ENCODE data around the gene MRAS. TPM values are rescaled to one million over a fixed set of nuclear protein-coding genes. Genes with fewer than 3 reads are reported as not detected.
A peak's percentile ranks its signal among the peaks of the same experiment; 100 is the strongest.

Gene MRAS
- total and polyA plus RNA-seq, 2 of the 4 experiments (the other 2 are of a cell fraction), result 59.3 to 60.6 TPM

DNA sequence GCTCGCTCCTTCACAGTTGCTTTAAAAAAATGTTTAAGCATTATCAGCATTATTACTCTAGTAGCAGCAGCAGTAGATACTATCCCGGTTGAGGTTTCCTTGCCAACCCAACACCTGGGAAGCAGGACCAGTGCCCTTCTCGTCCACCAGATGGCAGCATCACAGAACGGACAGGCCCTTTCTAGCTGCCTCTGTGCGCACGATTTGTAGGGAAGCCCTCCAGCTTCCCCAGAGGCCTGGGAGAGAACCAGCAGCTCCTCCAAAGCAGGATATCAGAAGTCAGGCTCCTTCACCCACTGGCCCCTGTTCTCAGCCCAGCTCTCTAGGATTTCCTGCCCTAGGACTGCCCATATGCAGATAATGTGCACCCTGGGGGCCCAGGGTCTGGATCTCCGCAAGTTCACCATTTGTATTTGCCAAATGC lies 69.2 kb downstream of the MRAS start:
- Histone ChIP-seq H4K5ac (ENCODE audit: low read depth, low read length) (no peak overlapping the region), H3K14ac (replicated peaks; ENCODE audit: low read depth, low read length) (no peak overlapping the region), H3K27me3 (ENCODE audit: control insufficient read depth, insufficient read depth, low read length) (peaks cover 4% of the 10 kb centered on the region; the same call in 1 of the 2 replicates), H4K20me1 (ENCODE audit: insufficient read depth, low read length) (no peaks in the 10 kb centered on the region), H2AFZ (replicated peaks; ENCODE audit: low read length, poor library complexity) (peak overlapping the region; percentile 59), H3K36me3 (ENCODE audit: control insufficient read depth, insufficient read depth, low read length) (no peaks in the 10 kb centered on the region), H3K18ac (ENCODE audit: low read depth, low read length) (no peak overlapping the region), H2BK15ac (ENCODE audit: low read depth, low read length) (no peak overlapping the region), H3K56ac (ENCODE audit: extremely low read depth, insufficient read depth, low read length) (no peak overlapping the region), H2AK5ac (ENCODE audit: low read depth, low read length) (no peak overlapping the region), H3K4me2 (ENCODE audit: low read depth, low read length) (no peak overlapping the region), H3K4me3 (ENCODE audit: insufficient read depth, low read depth, low read length) (no peak overlapping the region), H3K23ac (ENCODE audit: low read depth, low read length) (no peak overlapping the region), H3K9me3 (ENCODE audit: control insufficient read depth, insufficient read depth, low read length) (peaks cover 2% of the 10 kb centered on the region; the same call in 1 of the 2 replicates), H2BK120ac (ENCODE audit: low read depth, low read length) (no peak overlapping the region), H3K4ac (ENCODE audit: low read depth, low read length) (no peak overlapping the region), H4K91ac (ENCODE audit: insufficient read depth, low read depth, low read length) (no peak overlapping the region), H3K27ac (ENCODE audit: insufficient read depth, low read length) (no peak overlapping the region), H3K9me1 (ENCODE audit: insufficient read depth, low read length) (peaks cover 8% of the 10 kb centered on the region; the same call in 1 of the 2 replicates), H2AK9ac (replicated peaks; ENCODE audit: low read depth, low read length, poor library complexity) (no peak overlapping the region), H3K9ac (ENCODE audit: low read depth, low read length) (no peak overlapping the region), H2BK20ac (ENCODE audit: low read depth, low read length) (no peak overlapping the region), H3K79me1 (ENCODE audit: low read depth in 1 of 2, low read length in 2 of 2) (no peaks in the 10 kb centered on the region), H3K4me1 (ENCODE audit: control insufficient read depth, insufficient read depth, low read length) (peaks cover 8% of the 10 kb centered on the region), H4K8ac (ENCODE audit: low read depth in 2 of 2, low read length in 2 of 2) (no peak overlapping the region), H2BK5ac (ENCODE audit: low read depth, low read length, poor library complexity, severe bottlenecking) (no peak overlapping the region)
- peak; percentile 93 for ATAC-seq (ENCODE audit: low read depth)
- WGBS, 2 experiments (ENCODE audit: extremely low coverage in 2 of 2, insufficient read length in 1 of 2), result 30% methylated on average over 4 of the region's 7 CpGs; no CpG with 5 or more reads in 1 of the 2 experiments
- CTCF ChIA-PET, result interaction anchor here (0.6 to 1.8 kb wide), 14 partner anchors 9 to 936 kb away, joined by 3 to 11 read pairs (median 4); partner anchors contain the start of gene ESYT3
- POLR2A ChIA-PET (ENCODE audit: unreplicated experiment), result interaction anchor here (0.5 kb wide), 1 partner anchor 486 kb away, joined by 3 read pairs; no protein-coding TSS in a partner anchor
- intact Hi-C loops (cut with micrococcal nuclease), result loop anchor here (1.0 to 5.0 kb wide), 5 partner anchors 70 to 506 kb away; partner anchors contain the start of genes CEP70 and MRAS
- dilution Hi-C loops (cut with HindIII; ENCODE audit: low sequenced_read_pairs, unreplicated experiment), result no loop called here
- peak; percentile 87 for TF ChIP-seq SMC3 (IDR thresholded peaks at IDR 0.05; ENCODE audit: low read depth, low read length)
- TF ChIP-seq MAFK (IDR thresholded peaks at IDR 0.05; ENCODE audit: low read depth, low read length), result peak; percentile 40; the same call in 1 of the 2 replicates
- TF ChIP-seq RAD21 (IDR thresholded peaks at IDR 0.05; ENCODE audit: low read length), result peak; percentile 84
- no peak for TF ChIP-seq MAZ (IDR thresholded peaks at IDR 0.05; ENCODE audit: borderline replicate concordance, low read depth, low read length)
- no peak for TF ChIP-seq NFE2L2 (IDR thresholded peaks at IDR 0.05; ENCODE audit: low read depth, low read length)
- TF ChIP-seq, protein P1, sequence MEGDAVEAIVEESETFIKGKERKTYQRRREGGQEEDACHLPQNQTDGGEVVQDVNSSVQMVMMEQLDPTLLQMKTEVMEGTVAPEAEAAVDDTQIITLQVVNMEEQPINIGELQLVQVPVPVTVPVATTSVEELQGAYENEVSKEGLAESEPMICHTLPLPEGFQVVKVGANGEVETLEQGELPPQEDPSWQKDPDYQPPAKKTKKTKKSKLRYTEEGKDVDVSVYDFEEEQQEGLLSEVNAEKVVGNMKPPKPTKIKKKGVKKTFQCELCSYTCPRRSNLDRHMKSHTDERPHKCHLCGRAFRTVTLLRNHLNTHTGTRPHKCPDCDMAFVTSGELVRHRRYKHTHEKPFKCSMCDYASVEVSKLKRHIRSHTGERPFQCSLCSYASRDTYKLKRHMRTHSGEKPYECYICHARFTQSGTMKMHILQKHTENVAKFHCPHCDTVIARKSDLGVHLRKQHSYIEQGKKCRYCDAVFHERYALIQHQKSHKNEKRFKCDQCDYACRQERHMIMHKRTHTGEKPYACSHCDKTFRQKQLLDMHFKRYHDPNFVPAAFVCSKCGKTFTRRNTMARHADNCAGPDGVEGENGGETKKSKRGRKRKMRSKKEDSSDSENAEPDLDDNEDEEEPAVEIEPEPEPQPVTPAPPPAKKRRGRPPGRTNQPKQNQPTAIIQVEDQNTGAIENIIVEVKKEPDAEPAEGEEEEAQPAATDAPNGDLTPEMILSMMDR (conservative IDR thresholded peaks at IDR 0.05; ENCODE audit: low read depth, low read length), result peak; percentile 92
- TF ChIP-seq POLR2A (IDR thresholded peaks at IDR 0.05; ENCODE audit: low read depth, low read length), result no peak
- no peak for TF ChIP-seq CHD1 (IDR thresholded peaks at IDR 0.05; ENCODE audit: low read depth, low read length)
- no TSS peak for BruUV-seq (replicated peaks)
- peak; percentile 80 for DNase-seq
- in situ Hi-C loops (cut with MboI; ENCODE audit: low sequenced_read_pairs), result no loop called here
